GM19351 (cell line): ENCODE measurements around the gene DNAJB4.
"Not testable (repeated sequence)": the region's sequence is repeated elsewhere in the genome, so short reads cannot be mapped to it uniquely, and the experiment has no call there.

ENCODE experiments used
- ATAC-seq: cut with Tn5 transposase; IDR thresholded peaks from one replicate; pipeline ENCODE4 v1.9.1; 2021; ENCODE audit warnings: mild to moderate bottlenecking, moderate library complexity; ENCODE audit not compliant: unreplicated experiment

Gene DNAJB4

GRCh38 chr1:77990629-77991204 lies 14.0 kb upstream of the DNAJB4 start:
- ATAC-seq: no peak

- ATAC-seq: no peak
These were observed 13.1 kb upstream of the DNAJB4 start for GRCh38 chr1:77991638-77992037.

- ATAC-seq: no peak
These were observed 10.5 kb upstream of the DNAJB4 start for GRCh38 chr1:77994117-77994705.

GRCh38 chr1:77996734-77997133 lies 8.0 kb upstream of the DNAJB4 start:
- no peak for ATAC-seq

- ATAC-seq: not testable (repeated sequence)
These were observed 4.2 kb upstream of the DNAJB4 start for GRCh38 chr1:78000536-78000935.

GRCh38 chr1:78003070-78003746 lies 1.5 kb upstream of the DNAJB4 start:
- no peak for ATAC-seq

GRCh38 chr1:78003882-78004718 lies 639 bp upstream of the DNAJB4 start:
- ATAC-seq: peak; percentile 50

- ATAC-seq: no peak
These were observed 646 bp downstream of the DNAJB4 start for GRCh38 chr1:78005448-78005722.

GRCh38 chr1:78005755-78006154 lies 1.0 kb downstream of the DNAJB4 start:
- ATAC-seq: no peak

GRCh38 chr1:78006521-78006920 lies 1.8 kb downstream of the DNAJB4 start:
- ATAC-seq: no peak

GRCh38 chr1:78007677-78008341 lies 3.1 kb downstream of the DNAJB4 start:
- ATAC-seq: no peak

GRCh38 chr1:78009276-78009675 lies 4.5 kb downstream of the DNAJB4 start:
- ATAC-seq: no peak

GRCh38 chr1:78009836-78010235 lies 5.1 kb downstream of the DNAJB4 start:
- no peak for ATAC-seq

GRCh38 chr1:78011050-78011449 lies 6.3 kb downstream of the DNAJB4 start:
- no peak for ATAC-seq

GRCh38 chr1:78015148-78015547 lies 10.4 kb downstream of the DNAJB4 start:
- ATAC-seq: no peak

- no peak for ATAC-seq
These were observed 14.3 kb downstream of the DNAJB4 start for GRCh38 chr1:78019024-78019423.

- ATAC-seq: not testable (repeated sequence)
These were observed 16.4 kb downstream of the DNAJB4 start for GRCh38 chr1:78021134-78021533.

GRCh38 chr1:78029793-78030192 lies 25.1 kb downstream of the DNAJB4 start:
- no peak for ATAC-seq

- no peak for ATAC-seq
These were observed 28.5 kb downstream of the DNAJB4 start for GRCh38 chr1:78032996-78033796.

- no peak for ATAC-seq
These were observed 29.0 kb downstream of the DNAJB4 start for GRCh38 chr1:78033797-78034172.

GRCh38 chr1:78035121-78035520 lies 30.4 kb downstream of the DNAJB4 start:
- no peak for ATAC-seq
